A549 (cell line): ENCODE measurements around the gene PLEKHA5. TPM values are rescaled to one million over a fixed set of nuclear protein-coding genes. Genes with fewer than 3 reads are reported as not detected.

ENCODE experiments used
- ATAC-seq, 2 experiments: fragments of 200-7000 bp in 1 of 2; fragments of >200 bp in 1 of 2; cut with Nextera tagmentation in 1 of 2; cut with Tn5 transposase in 1 of 2; 3 replicates each; pipeline versions ENCODE4 v1.8.0 to v1.9.1; 2018 to 2020; ENCODE audit warnings: mild to moderate bottlenecking in 1 of 2, moderate library complexity in 1 of 2
- CTCF ChIA-PET: fragments of 300-600 bp; sonication (Branson Sonifier 250); formaldehyde crosslinking; extraction: SDS; loops from one replicate; lab custom pipeline; 2021; ENCODE audit warnings: antibody characterized with exemption, inconsistent platforms; lab: Yijun Ruan, JAX
- POLR2A ChIA-PET: fragments of 350-600 bp; formaldehyde crosslinking; extraction: SDS; loops from one replicate; lab custom pipeline; 2021; ENCODE audit warnings: antibody characterized with exemption, inconsistent platforms; lab: Yijun Ruan, JAX
- DNase-seq, 2 experiments: peaks; one replicate each; pipeline versions ENCODE4 v3.0.0 to v3.0.0-alpha.2; 2011 to 2016; ENCODE audit warnings: low read depth in 1 of 2, low spot score in 1 of 2
- FAIRE-seq: peaks from 2 replicates; lab custom pipeline; 2011; peaks lifted over from hg19 to GRCh38; lab: Jason Lieb, UNC
- H3K27ac ChIP-seq, 2 experiments: fragments of >200 bp; sonication (Bioruptor Twin); formaldehyde crosslinking; 3 replicates each; pipeline ENCODE4 v1.5.1; 2016 to 2017
- H3K4me1 ChIP-seq: fragments of >200 bp; sonication (Bioruptor Twin); formaldehyde crosslinking; 3 replicates; pipeline ENCODE4 v1.6.1; 2016
- H3K4me2 ChIP-seq: fragments of >200 bp; sonication (Bioruptor Twin); formaldehyde crosslinking; 3 replicates; pipeline ENCODE4 v1.6.1; 2016
- H3K4me3 ChIP-seq: fragments of >200 bp; sonication (Bioruptor Twin); formaldehyde crosslinking; 3 replicates; pipeline ENCODE4 v1.5.1; 2016
- H3K9me3 ChIP-seq: fragments of >200 bp; sonication (Bioruptor Twin); formaldehyde crosslinking; 3 replicates; pipeline ENCODE4 v1.6.1; 2016
- CBX2 ChIP-seq: fragments of 200-600 bp; sonication (generic); IDR thresholded peaks from 2 replicates; pipeline ENCODE4 v1.6.1; 2016; ENCODE audit warnings: low read depth, mild to moderate bottlenecking, borderline replicate concordance
- CEBPB ChIP-seq, 2 experiments: fragments of >200 bp in 1 of 2; sonication (Bioruptor Twin) in 1 of 2; formaldehyde crosslinking in 1 of 2; IDR thresholded peaks; 2 replicates each; pipeline ENCODE4 v1.6.1; 2012 to 2016
- EHMT2 ChIP-seq: fragments of 200-600 bp; sonication (generic); IDR thresholded peaks from 2 replicates; pipeline ENCODE4 v1.6.1; 2016; ENCODE audit warnings: antibody characterized with exemption, low read depth, mild to moderate bottlenecking, moderate library complexity
- EP300 ChIP-seq, 2 experiments: fragments of >200 bp; sonication (Bioruptor Twin); formaldehyde crosslinking; IDR thresholded peaks; 2 replicates in 1 of 2; 3 replicates in 1 of 2; pipeline ENCODE4 v1.6.1; 2016 to 2017
- GATA3 ChIP-seq: IDR thresholded peaks from 2 replicates; pipeline ENCODE4 v1.6.1; 2012; ENCODE audit warnings: borderline replicate concordance
- HDAC2 ChIP-seq: fragments of 200-600 bp; sonication (generic); IDR thresholded peaks from 2 replicates; pipeline ENCODE4 v1.6.1; 2016
- HEYL ChIP-seq: fragments of 250-450 bp; sonication (Bioruptor Pico); IDR thresholded peaks from 2 replicates; pipeline ENCODE4 v1.8.0; 2021; ENCODE audit warnings: mild to moderate bottlenecking, moderate library complexity
- JUN ChIP-seq, 2 experiments: fragments of >200 bp; sonication (Bioruptor Twin); formaldehyde crosslinking; IDR thresholded peaks; 2 replicates in 1 of 2; 3 replicates in 1 of 2; pipeline ENCODE4 v1.6.1; 2016 to 2017
- MAZ ChIP-seq: fragments of 150-350 bp; IDR thresholded peaks from 2 replicates; pipeline ENCODE4 v1.6.1; 2014; ENCODE audit warnings: antibody characterized with exemption, low read depth, low read length, borderline replicate concordance
- NR3C1 ChIP-seq: fragments of >200 bp; sonication (Bioruptor Twin); formaldehyde crosslinking; IDR thresholded peaks from 3 replicates; pipeline ENCODE4 v1.6.1; 2017
- PHF8 ChIP-seq: fragments of 200-600 bp; sonication (generic); IDR thresholded peaks from 2 replicates; pipeline ENCODE4 v1.6.1; 2016; ENCODE audit warnings: low read depth, mild to moderate bottlenecking, antibody characterized with exemption, moderate library complexity, borderline replicate concordance
- TFCP2L1 ChIP-seq: fragments of 250-450 bp; sonication (Bioruptor Pico); IDR thresholded peaks from 2 replicates; pipeline ENCODE4 v1.5.0; 2021; ENCODE audit warnings: mild to moderate bottlenecking
- TP53 ChIP-seq: fragments of 250-450 bp; sonication (Bioruptor Pico); IDR thresholded peaks from 2 replicates; pipeline ENCODE4 v1.5.0; 2021; ENCODE audit warnings: mild to moderate bottlenecking, moderate library complexity
- ZC3H11A ChIP-seq: fragments of 450-650 bp; IDR thresholded peaks from 2 replicates; pipeline ENCODE4 v1.6.1; 2014; ENCODE audit warnings: antibody characterized with exemption, mild to moderate bottlenecking
- WGBS: methylation state at CpG from one replicate; pipeline ENCODE4 v1.1.6; 2017; ENCODE audit errors: missing lambda C conversion rate; 5-methylcytosine and 5-hydroxymethylcytosine counted together
- polyA plus RNA-seq, 4 experiments: library from polyadenylated mRNA; depleted of rRNA in 3 of 4; stranded (reverse); fragments of >200 nt; fragmentation: RNase III in 1 of 4; extraction: RNeasy Plus Mini Kit Qiagen cat#74134 plus additional on column Dnase treatment in 1 of 4; gene quantifications; 2 replicates in 3 of 4; 3 replicates in 1 of 4; pipeline ENCODE4 v1.2.3, GENCODE V29; 2011 to 2017
- TF ChIP-seq, protein P1 (sequence below): fragments of 450-650 bp; IDR thresholded peaks from 2 replicates; pipeline ENCODE4 v1.6.1; 2014; ENCODE audit warnings: antibody characterized with exemption
- TF ChIP-seq, protein P2 (sequence below): IDR thresholded peaks from 2 replicates; pipeline ENCODE4 v1.6.1; 2012
- TF ChIP-seq, protein P3 (sequence below): fragments of >200 bp; sonication (Bioruptor Twin); formaldehyde crosslinking; IDR thresholded peaks from 2 replicates; pipeline ENCODE4 v1.6.1; 2016
- TF ChIP-seq, protein P4 (sequence below): fragments of 250-450 bp; sonication (Bioruptor Pico); IDR thresholded peaks from 2 replicates; pipeline ENCODE4 v1.5.0; 2021; ENCODE audit warnings: mild to moderate bottlenecking, moderate library complexity, borderline replicate concordance
- TF ChIP-seq, protein P5 (sequence below): fragments of >200 bp; sonication (Bioruptor Twin); formaldehyde crosslinking; IDR thresholded peaks from 3 replicates; pipeline ENCODE4 v1.5.1; 2016

Gene PLEKHA5
- polyA plus RNA-seq, 2 of the 4 experiments (the other 2 are of a cell fraction), result 7.6 to 13.2 TPM

DNA sequence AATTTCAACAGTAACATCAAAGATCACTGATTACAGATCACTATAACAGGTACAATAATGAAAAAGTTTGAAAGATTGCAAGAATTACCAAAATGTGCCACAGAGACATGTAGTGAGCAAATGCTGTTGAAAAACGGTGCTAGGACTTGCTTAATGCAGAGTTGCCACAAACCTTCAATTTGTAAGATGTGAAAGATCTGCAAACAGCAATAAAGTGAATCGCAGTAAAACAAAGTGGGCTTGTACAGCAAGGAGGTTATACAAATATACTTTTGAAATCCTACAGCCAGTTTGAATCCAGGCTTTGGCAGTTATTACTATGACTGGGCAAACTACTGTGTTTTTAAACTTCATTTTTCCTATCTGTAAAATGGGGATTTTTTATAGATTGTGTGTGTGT lies 1.0 kb upstream of the PLEKHA5 start:
- H3K4me3 ChIP-seq, result no peak overlapping the region
- H3K27ac ChIP-seq, result no peak overlapping the region
- H3K4me2 ChIP-seq, result no peak overlapping the region
- peaks cover 14% of the 10 kb centered on the region for H3K4me1 ChIP-seq
- no peak for FAIRE-seq
- TF ChIP-seq, protein P1, sequence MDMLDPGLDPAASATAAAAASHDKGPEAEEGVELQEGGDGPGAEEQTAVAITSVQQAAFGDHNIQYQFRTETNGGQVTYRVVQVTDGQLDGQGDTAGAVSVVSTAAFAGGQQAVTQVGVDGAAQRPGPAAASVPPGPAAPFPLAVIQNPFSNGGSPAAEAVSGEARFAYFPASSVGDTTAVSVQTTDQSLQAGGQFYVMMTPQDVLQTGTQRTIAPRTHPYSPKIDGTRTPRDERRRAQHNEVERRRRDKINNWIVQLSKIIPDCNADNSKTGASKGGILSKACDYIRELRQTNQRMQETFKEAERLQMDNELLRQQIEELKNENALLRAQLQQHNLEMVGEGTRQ, result no peak
- no peak for TF ChIP-seq NR3C1
- TF ChIP-seq ZC3H11A, result no peak
- TF ChIP-seq CEBPB (IDR thresholded peaks at IDR 0.05), result no peak
- TF ChIP-seq EHMT2, result no peak
- TF ChIP-seq EP300 (IDR thresholded peaks at IDR 0.05), result no peak
- TF ChIP-seq, protein P2, sequence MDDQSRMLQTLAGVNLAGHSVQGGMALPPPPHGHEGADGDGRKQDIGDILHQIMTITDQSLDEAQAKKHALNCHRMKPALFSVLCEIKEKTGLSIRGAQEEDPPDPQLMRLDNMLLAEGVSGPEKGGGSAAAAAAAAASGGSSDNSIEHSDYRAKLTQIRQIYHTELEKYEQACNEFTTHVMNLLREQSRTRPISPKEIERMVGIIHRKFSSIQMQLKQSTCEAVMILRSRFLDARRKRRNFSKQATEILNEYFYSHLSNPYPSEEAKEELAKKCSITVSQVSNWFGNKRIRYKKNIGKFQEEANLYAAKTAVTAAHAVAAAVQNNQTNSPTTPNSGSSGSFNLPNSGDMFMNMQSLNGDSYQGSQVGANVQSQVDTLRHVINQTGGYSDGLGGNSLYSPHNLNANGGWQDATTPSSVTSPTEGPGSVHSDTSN, result no peak
- no peak for TF ChIP-seq JUN (IDR thresholded peaks at IDR 0.05)
- TF ChIP-seq, protein P3, sequence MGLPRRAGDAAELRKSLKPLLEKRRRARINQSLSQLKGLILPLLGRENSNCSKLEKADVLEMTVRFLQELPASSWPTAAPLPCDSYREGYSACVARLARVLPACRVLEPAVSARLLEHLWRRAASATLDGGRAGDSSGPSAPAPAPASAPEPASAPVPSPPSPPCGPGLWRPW, result no peak
- no peak for TF ChIP-seq TFCP2L1 (CRISPR knock-in tag)
- TF ChIP-seq, protein P4, sequence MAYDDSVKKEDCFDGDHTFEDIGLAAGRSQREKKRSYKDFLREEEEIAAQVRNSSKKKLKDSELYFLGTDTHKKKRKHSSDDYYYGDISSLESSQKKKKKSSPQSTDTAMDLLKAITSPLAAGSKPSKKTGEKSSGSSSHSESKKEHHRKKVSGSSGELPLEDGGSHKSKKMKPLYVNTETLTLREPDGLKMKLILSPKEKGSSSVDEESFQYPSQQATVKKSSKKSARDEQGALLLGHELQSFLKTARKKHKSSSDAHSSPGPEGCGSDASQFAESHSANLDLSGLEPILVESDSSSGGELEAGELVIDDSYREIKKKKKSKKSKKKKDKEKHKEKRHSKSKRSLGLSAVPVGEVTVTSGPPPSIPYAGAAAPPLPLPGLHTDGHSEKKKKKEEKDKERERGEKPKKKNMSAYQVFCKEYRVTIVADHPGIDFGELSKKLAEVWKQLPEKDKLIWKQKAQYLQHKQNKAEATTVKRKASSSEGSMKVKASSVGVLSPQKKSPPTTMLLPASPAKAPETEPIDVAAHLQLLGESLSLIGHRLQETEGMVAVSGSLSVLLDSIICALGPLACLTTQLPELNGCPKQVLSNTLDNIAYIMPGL, result no peak
- TF ChIP-seq CBX2, result no peak
- TF ChIP-seq TP53 (CRISPR knock-in tag), result no peak
- ChIA-PET CTCF (interaction anchor here (0.6 to 1.0 kb wide), 2 partner anchors 14 to 72 kb away, joined by 3 read pairs; no protein-coding TSS in a partner anchor), POLR2A (no interaction called here)
- H3K9me3 ChIP-seq, result peaks cover 11% of the 10 kb centered on the region; the same call in 2 of the 3 replicates
- no peak for DNase-seq
- 86% methylated on average over 2 of the region's 2 CpGs for WGBS
- ATAC-seq, result no peak

DNA sequence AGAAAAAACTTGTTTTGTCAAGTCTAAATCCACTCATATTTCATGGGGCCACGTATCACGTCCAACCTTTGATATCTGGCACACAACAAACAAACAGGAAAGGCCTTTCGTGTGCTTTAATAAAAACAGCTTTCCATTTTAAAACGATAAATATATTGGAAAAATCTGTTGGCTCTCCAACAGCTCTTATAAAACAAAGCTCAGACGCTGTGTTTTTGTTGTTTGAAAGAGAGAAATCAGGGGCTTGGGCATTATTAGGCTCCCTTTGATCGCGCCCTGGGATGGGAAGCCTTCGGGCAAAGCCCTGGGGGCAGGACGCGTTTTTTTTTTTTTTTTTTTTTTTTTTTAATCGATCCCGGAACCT lies 429 bp upstream of the PLEKHA5 start:
- ChIA-PET POLR2A (no interaction called here), CTCF (interaction anchor here (0.6 to 1.0 kb wide), 2 partner anchors 73 to 159 kb away, joined by 3 read pairs; no protein-coding TSS in a partner anchor)
- peak in 1 of 2 experiments; percentile 7; a peak in 1 of 6 replicates for ATAC-seq

More for the DNA sequence above, 429 bp upstream of the PLEKHA5 start:
- peak in 1 of 2 experiments; percentile 25 for DNase-seq
- Histone ChIP-seq H3K9me3 (peaks cover 11% of the 10 kb centered on the region; the same call in 2 of the 3 replicates), H3K4me2 (peak overlapping the region; percentile 94), H3K27ac (peak overlapping the region; percentile 82 to 93), H3K4me1 (peaks cover 14% of the 10 kb centered on the region), H3K4me3 (peak overlapping the region; percentile 71)
- 9% methylated on average over 10 of the region's 12 CpGs for WGBS
- TF ChIP-seq HDAC2 (no peak), HEYL (CRISPR knock-in tag) (no peak), PHF8 (no peak), MAZ (no peak), GATA3 (no peak)
- TF ChIP-seq, protein P4, result no peak
- TF ChIP-seq, protein P5, sequence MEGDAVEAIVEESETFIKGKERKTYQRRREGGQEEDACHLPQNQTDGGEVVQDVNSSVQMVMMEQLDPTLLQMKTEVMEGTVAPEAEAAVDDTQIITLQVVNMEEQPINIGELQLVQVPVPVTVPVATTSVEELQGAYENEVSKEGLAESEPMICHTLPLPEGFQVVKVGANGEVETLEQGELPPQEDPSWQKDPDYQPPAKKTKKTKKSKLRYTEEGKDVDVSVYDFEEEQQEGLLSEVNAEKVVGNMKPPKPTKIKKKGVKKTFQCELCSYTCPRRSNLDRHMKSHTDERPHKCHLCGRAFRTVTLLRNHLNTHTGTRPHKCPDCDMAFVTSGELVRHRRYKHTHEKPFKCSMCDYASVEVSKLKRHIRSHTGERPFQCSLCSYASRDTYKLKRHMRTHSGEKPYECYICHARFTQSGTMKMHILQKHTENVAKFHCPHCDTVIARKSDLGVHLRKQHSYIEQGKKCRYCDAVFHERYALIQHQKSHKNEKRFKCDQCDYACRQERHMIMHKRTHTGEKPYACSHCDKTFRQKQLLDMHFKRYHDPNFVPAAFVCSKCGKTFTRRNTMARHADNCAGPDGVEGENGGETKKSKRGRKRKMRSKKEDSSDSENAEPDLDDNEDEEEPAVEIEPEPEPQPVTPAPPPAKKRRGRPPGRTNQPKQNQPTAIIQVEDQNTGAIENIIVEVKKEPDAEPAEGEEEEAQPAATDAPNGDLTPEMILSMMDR, result no peak
- FAIRE-seq, result no peak
